Measurements from ENCODE around the gene PLEKHA6. TPM values are rescaled to one million over a fixed set of nuclear protein-coding genes. Genes with fewer than 3 reads are reported as not detected.

Gene PLEKHA6
- total RNA-seq, 1 experiment from 2014 or later: 2.1 TPM

DNA sequence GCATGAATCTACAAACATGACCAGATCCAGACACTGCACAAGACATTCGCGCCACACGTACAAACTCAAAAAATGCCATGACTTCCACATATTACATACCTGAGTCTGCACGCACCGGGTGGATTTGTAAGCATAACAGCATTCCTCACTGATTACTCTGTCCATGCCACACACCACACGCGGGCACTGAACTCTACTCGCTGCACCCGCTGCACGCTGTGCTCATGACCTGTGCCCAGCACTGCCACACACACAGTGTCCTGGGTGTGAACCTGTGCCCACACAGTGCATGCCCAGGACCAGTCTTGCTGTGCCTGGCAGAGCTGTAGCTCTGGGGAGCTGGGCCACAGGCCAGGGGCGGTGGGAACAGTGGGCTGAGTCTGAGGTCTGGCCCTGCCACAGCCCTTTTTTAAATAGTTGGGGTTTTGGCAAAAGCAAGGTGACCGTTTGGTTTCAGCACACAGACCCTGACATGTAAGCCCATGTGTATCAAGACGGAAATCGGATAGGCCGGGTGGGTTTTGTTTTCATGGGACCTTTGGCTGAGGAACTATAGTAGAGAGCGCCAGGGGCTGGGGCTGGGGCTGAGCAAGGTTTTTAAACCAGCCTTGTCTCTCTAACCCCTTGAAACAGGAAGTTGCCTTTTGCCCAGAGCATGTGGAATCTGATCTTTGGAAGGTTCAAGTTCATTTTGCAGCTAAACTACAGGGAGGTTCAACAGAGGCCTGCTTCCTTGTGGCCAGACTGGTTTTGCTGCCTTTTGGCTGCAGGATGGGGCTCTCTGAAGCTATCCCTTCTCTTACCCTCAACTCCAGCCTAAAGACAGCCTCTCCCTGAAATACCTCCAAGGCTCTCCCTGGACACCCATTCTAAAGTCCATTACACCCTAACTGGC, 133.6 kb downstream of the PLEKHA6 start:
- Histone ChIP-seq H2BK12ac (ENCODE audit: insufficient read length, low read depth, low read length) (no peak overlapping the region), H3K23ac (ENCODE audit: insufficient read length, low read depth, low read length) (no peak overlapping the region), H4K8ac (replicated peaks; ENCODE audit: insufficient read length, low read depth, low read length) (no peak overlapping the region), H2BK20ac (ENCODE audit: low read depth, low read length, poor library complexity, severe bottlenecking) (no peak overlapping the region), H3K4me2 (ENCODE audit: insufficient read depth, insufficient read length, low read length) (no peak overlapping the region), H3K4me1 (ENCODE audit: insufficient read depth, low read length) (no peaks in the 10 kb centered on the region), H3K79me2 (ENCODE audit: insufficient read depth, low read length) (no peaks in the 10 kb centered on the region), H4K5ac (ENCODE audit: insufficient read length, low read depth, low read length) (no peak overlapping the region), H2AFZ (ENCODE audit: low read length) (no peak overlapping the region), H2BK5ac (ENCODE audit: insufficient read length, low read length) (no peak overlapping the region), H3K9me3 (ENCODE audit: control insufficient read depth, low read depth, low read length) (no peaks in the 10 kb centered on the region), H3K4ac (ENCODE audit: low read depth, low read length) (no peak overlapping the region), H3K27me3 (ENCODE audit: insufficient read depth, low read length) (no peaks in the 10 kb centered on the region), H3K79me1 (ENCODE audit: insufficient read depth, low read depth, low read length, poor library complexity, severe bottlenecking) (no peaks in the 10 kb centered on the region), H4K20me1 (ENCODE audit: control insufficient read depth, insufficient read depth, insufficient read length) (no peaks in the 10 kb centered on the region), H3K9ac (ENCODE audit: extremely low read depth, insufficient read length, low read length) (no peak overlapping the region), H3T11ph (ENCODE audit: low read length) (no peak overlapping the region), H4K91ac (ENCODE audit: insufficient read length, low read depth, low read length) (no peak overlapping the region), H3K56ac (ENCODE audit: insufficient read length, low read depth, low read length) (no peak overlapping the region), H3K18ac (ENCODE audit: insufficient read length, low read depth, low read length) (no peak overlapping the region), H3K23me2 (ENCODE audit: insufficient read length, low read depth, low read length, poor library complexity, severe bottlenecking) (no peaks in the 10 kb centered on the region), H2BK15ac (ENCODE audit: low read depth, low read length) (no peak overlapping the region), H3K27ac (ENCODE audit: insufficient read length, low read depth, low read length) (no peak overlapping the region), H2BK120ac (ENCODE audit: low read depth, low read length, poor library complexity, severe bottlenecking) (no peak overlapping the region), H3K14ac (ENCODE audit: insufficient read depth, low read length) (no peak overlapping the region), H2AK5ac (ENCODE audit: insufficient read length, low read length) (no peak overlapping the region)
- Mint-ChIP-seq H3K27ac (peak overlapping the region in 1 of 3 experiments; percentile 8; a peak in 1 of 7 replicates), H3K4me3 (no peak overlapping the region), H3K36me3 (ENCODE audit: insufficient read depth in 1 of 3, low read depth in 3 of 3) (peaks cover 0 to 9% (median 0%) of the 10 kb centered on the region in 3 experiments; a peak in 3 of 7 replicates), H3K4me1 (peaks cover 0 to 13% of the 10 kb centered on the region in 2 experiments; a peak in 1 of 4 replicates), H3K27me3 (ENCODE audit: low read depth) (no peaks in the 10 kb centered on the region), H3K9me3 (no peaks in the 10 kb centered on the region)
- TF ChIP-seq CTCF (conservative IDR thresholded peaks at IDR 0.05): no peak
- DNase-seq: no peak
- no CpG with 5 or more reads among the region's 16 CpGs for WGBS (ENCODE audit: extremely low coverage, insufficient read length, low lambda C conversion rate)
